GM12878 (cell line): ENCODE measurements around the gene MTAP. TPM values are rescaled to one million over a fixed set of nuclear protein-coding genes. Genes with fewer than 3 reads are reported as not detected.

Source experiments
- ATAC-seq: fragments of 200-7000 bp; cut with Tn5 transposase; 3 replicates; pipeline ENCODE4 v1.9.1; 2020; ENCODE audit warnings: mild to moderate bottlenecking, moderate library complexity
- BruUV-seq: library from RNA; stranded (reverse); fragments of 400-500 nt; replicated peaks from 2 replicates; lab custom pipeline; 2021; lab: Mats Ljungman, UMichigan
- CTCF ChIA-PET: fragments of 300-600 bp; sonication (Branson Sonifier 250); formaldehyde crosslinking; extraction: SDS; loops from one replicate; lab custom pipeline; 2021; ENCODE audit warnings: inconsistent platforms; lab: Yijun Ruan, JAX
- POLR2A ChIA-PET: fragments of 350-600 bp; formaldehyde crosslinking; extraction: SDS; loops from one replicate; lab custom pipeline; 2021; ENCODE audit warnings: inconsistent platforms; lab: Charles Lee
- RAD21 ChIA-PET: fragments of 300-600 bp; sonication (Branson Sonifier 250); formaldehyde crosslinking; loops from one replicate; lab custom pipeline; 2023; ENCODE audit warnings: antibody characterized with exemption; ENCODE audit not compliant: unreplicated experiment; lab: Charles Lee
- SMC1A ChIA-PET: fragments of 300-600 bp; sonication (Branson Sonifier 250); formaldehyde crosslinking; loops from one replicate; lab custom pipeline; 2023; ENCODE audit not compliant: unreplicated experiment, uncharacterized antibody; lab: Charles Lee
- DNase-seq: peaks from one replicate; pipeline ENCODE4 v3.0.0-alpha.2; 2011; ENCODE audit warnings: low read depth, low spot score
- FAIRE-seq: peaks from 3 replicates; lab custom pipeline; 2011; peaks lifted over from hg19 to GRCh38; lab: Jason Lieb, UNC
- H2AFZ ChIP-seq: 2 replicates; pipeline ENCODE4 v1.6.0; 2011; ENCODE audit warnings: low read depth, low read length, control low read depth; ENCODE audit not compliant: control insufficient read depth
- H3K27ac ChIP-seq: 2 replicates; pipeline ENCODE4 v1.5.1; 2011; ENCODE audit warnings: control low read depth; ENCODE audit not compliant: control insufficient read depth, insufficient read depth
- H3K27me3 ChIP-seq, 2 experiments: replicated peaks in 1 of 2; 2 replicates each; pipeline versions ENCODE4 v1.6.0 to v1.6.1; 2011; ENCODE audit warnings: low read length in 1 of 2; ENCODE audit not compliant: control insufficient read depth in 2 of 2, insufficient read depth in 2 of 2
- H3K36me3 ChIP-seq, 2 experiments: 2 replicates each; pipeline ENCODE4 v1.5.1; 2011; ENCODE audit warnings: low read length in 1 of 2; ENCODE audit not compliant: control insufficient read depth in 2 of 2, insufficient read depth in 2 of 2
- H3K4me1 ChIP-seq: 2 replicates; pipeline ENCODE4 v1.6.1; 2011; ENCODE audit warnings: mild to moderate bottlenecking, low read length, moderate library complexity, mixed read lengths; ENCODE audit not compliant: control insufficient read depth, insufficient read depth
- H3K4me2 ChIP-seq: 2 replicates; pipeline ENCODE4 v1.6.0; 2011; ENCODE audit warnings: control low read depth; ENCODE audit not compliant: control insufficient read depth, insufficient read depth
- H3K4me3 ChIP-seq: fragments of 200-600 bp; sonication (generic); 2 replicates; pipeline ENCODE4 v1.5.1; 2016
- H3K79me2 ChIP-seq: 2 replicates; pipeline ENCODE4 v1.6.0; 2011; ENCODE audit warnings: low read length; ENCODE audit not compliant: control insufficient read depth, insufficient read depth
- H3K9ac ChIP-seq: 2 replicates; pipeline ENCODE4 v1.8.0; 2011; ENCODE audit warnings: low read length, control low read depth, mixed read lengths; ENCODE audit not compliant: control insufficient read depth, insufficient read depth
- H3K9me3 ChIP-seq: replicated peaks from 3 replicates; pipeline ENCODE4 v1.5.1; 2011; ENCODE audit warnings: mild to moderate bottlenecking, low read length; ENCODE audit not compliant: control insufficient read depth, insufficient read depth
- H4K20me1 ChIP-seq: 2 replicates; pipeline ENCODE4 v1.6.0; 2011; ENCODE audit not compliant: control insufficient read depth, insufficient read depth
- ASH2L ChIP-seq: fragments of 300-600, 200-600 bp; sonication (generic); IDR thresholded peaks from 2 replicates; pipeline ENCODE4 v1.6.1; 2017; ENCODE audit warnings: low read depth, mild to moderate bottlenecking, borderline replicate concordance
- EZH2 ChIP-seq: IDR thresholded peaks from 2 replicates; pipeline ENCODE4 v1.6.1; 2012; ENCODE audit warnings: low read depth, mild to moderate bottlenecking, control low read depth, inconsistent platforms, low read length, borderline replicate concordance; ENCODE audit not compliant: control insufficient read depth
- KLF5 ChIP-seq: fragments of 450-650 bp; IDR thresholded peaks from 2 replicates; pipeline ENCODE4 v1.6.1; 2014; ENCODE audit warnings: mild to moderate bottlenecking; ENCODE audit not compliant: partially characterized antibody
- NR2C2 ChIP-seq: IDR thresholded peaks from 2 replicates; pipeline ENCODE4 v1.6.1; 2011; ENCODE audit warnings: borderline replicate concordance, low read depth; ENCODE audit not compliant: control insufficient read depth, insufficient read length
- RAD51 ChIP-seq: fragments of 450-650 bp; IDR thresholded peaks from 2 replicates; pipeline ENCODE4 v1.6.1; 2016; ENCODE audit warnings: moderate library complexity, mild to moderate bottlenecking, inconsistent platforms
- ZBTB4 ChIP-seq: fragments of 450-650 bp; formaldehyde crosslinking; IDR thresholded peaks from 2 replicates; pipeline ENCODE4 v1.4.0; 2022; ENCODE audit warnings: mild to moderate bottlenecking, moderate library complexity
- WGBS: methylation state at CpG from one replicate; pipeline ENCODE4 v1.1.6; 2016; ENCODE audit warnings: low lambda C conversion rate; ENCODE audit not compliant: insufficient replicate concordance, insufficient coverage; ENCODE audit errors: missing lambda C conversion rate; 5-methylcytosine and 5-hydroxymethylcytosine counted together
- in situ Hi-C: fragments of 300-500 bp; cut with MboI; formaldehyde crosslinking; loops from 9 replicates; pipeline ENCODE4 v1.14.3; 2018; ENCODE audit warnings: mixed read lengths
- intact Hi-C: fragments of 100-400 bp; cut with micrococcal nuclease; formaldehyde crosslinking; loops from one replicate; pipeline ENCODE4 v1.14.2; 2022; ENCODE audit not compliant: unreplicated experiment
- polyA plus RNA-seq, 11 experiments: library from polyadenylated mRNA; depleted of rRNA in 4 of 11; unstranded in 6 of 11; stranded (reverse) in 5 of 11; fragments of >200 nt; fragmentation: Nextera tagmentation in 4 of 11; fragmentation: Illumina TruSeq in 1 of 11; extraction: Ambion mirVana in 4 of 11; extraction: Trizol in 1 of 11; gene quantifications; 1 replicate in 1 of 11; 2 replicates in 10 of 11; pipeline versions ENCODE4 v1.2.1 to v1.2.3, GENCODE V29; 2011 to 2016; ENCODE audit warnings: inconsistent platforms in 2 of 11, missing spikeins in 2 of 11, low read depth in 1 of 11
- total RNA-seq, 4 experiments: library from RNA; depleted of rRNA in 3 of 4; stranded (reverse); fragments of >200 nt in 3 of 4; fragmentation: Illumina TruSeq in 1 of 4; extraction: Trizol in 1 of 4; gene quantifications; 2 replicates each; pipeline versions ENCODE4 v1.2.1 to v1.2.3, GENCODE V29; 2013 to 2021
- TF ChIP-seq, protein P1 (sequence below): fragments of 450-650 bp; IDR thresholded peaks from 2 replicates; pipeline ENCODE4 v1.6.1; 2014; ENCODE audit warnings: mild to moderate bottlenecking

MTAP gene
- total and polyA plus RNA-seq, 10 of the 15 experiments (the other 5 are each of a cell fraction or from before 2014, with no cell fraction given) = 16.4 to 29.9 (median 22.6) TPM

DNA sequence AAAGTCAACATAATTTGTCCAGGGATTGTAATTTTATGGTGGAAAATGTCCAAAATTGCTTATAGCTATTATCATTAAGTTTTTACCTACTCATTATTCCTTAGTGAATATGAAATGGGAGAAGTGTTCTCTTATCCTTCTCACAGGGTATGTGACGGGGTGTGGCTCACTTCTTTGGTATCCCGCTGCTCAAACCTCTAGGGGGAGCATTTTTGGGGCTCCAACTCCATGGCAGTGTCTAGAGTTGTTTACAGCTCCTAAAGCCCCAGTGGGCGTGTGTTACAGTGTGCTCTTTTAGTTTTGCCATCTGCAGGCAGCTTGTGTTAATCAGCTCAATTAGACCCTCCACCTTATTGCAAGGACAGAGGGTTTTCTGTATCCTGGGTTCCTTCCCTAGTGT, 102.3 kb downstream of the MTAP start:
- Histone ChIP-seq H4K20me1 (no peaks in the 10 kb centered on the region), H3K4me3 (no peak overlapping the region), H3K27ac (no peak overlapping the region), H3K4me2 (no peak overlapping the region), H2AFZ (no peak overlapping the region), H3K36me3 (no peaks in the 10 kb centered on the region), H3K27me3 (no peaks in the 10 kb centered on the region), H3K4me1 (peaks cover 8% of the 10 kb centered on the region), H3K79me2 (no peaks in the 10 kb centered on the region), H3K9me3 (peaks cover 2% of the 10 kb centered on the region; the same call in 2 of the 3 replicates), H3K9ac (no peak overlapping the region)
- in situ Hi-C loops = loop anchor here (5.0 kb wide), 1 partner anchor 52 kb away; no protein-coding TSS in a partner anchor
- no peak for DNase-seq
- FAIRE-seq = no peak
- ChIA-PET RAD21 (no interaction called here), SMC1A (no interaction called here), CTCF (no interaction called here), POLR2A (no interaction called here)
- intact Hi-C loops = no loop called here
- TF ChIP-seq RAD51 (no peak), ASH2L (no peak), ZBTB4 (CRISPR knock-in tag) (no peak), NR2C2 (no peak), EZH2 (no peak), KLF5 (no peak)
- TF ChIP-seq, protein P1, sequence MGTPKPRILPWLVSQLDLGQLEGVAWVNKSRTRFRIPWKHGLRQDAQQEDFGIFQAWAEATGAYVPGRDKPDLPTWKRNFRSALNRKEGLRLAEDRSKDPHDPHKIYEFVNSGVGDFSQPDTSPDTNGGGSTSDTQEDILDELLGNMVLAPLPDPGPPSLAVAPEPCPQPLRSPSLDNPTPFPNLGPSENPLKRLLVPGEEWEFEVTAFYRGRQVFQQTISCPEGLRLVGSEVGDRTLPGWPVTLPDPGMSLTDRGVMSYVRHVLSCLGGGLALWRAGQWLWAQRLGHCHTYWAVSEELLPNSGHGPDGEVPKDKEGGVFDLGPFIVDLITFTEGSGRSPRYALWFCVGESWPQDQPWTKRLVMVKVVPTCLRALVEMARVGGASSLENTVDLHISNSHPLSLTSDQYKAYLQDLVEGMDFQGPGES = no peak
- WGBS = 73% methylated on average over 3 of the region's 3 CpGs
- no peak; the same call in 2 of the 3 replicates for ATAC-seq
- no TSS peak for BruUV-seq
